Gastroesophageal sphincter (tissue), 4 donors: ENCODE data around the gene TRAM2. TPM values are rescaled to one million over a fixed set of nuclear protein-coding genes. Genes with fewer than 3 reads are reported as not detected.

Experiments
- ATAC-seq: fragments of 150-250 bp; one replicate; pipeline ENCODE4 v1.9.1; 2016; ENCODE audit warnings: mild to moderate bottlenecking, moderate library complexity
- H3K27ac ChIP-seq, 4 donors: fragments of 200-600 bp; sonication (generic) in 3 of 4; 1 replicate in 3 of 4; 2 replicates in 1 of 4; pipeline ENCODE4 v1.5.1; 2016 to 2019
- H3K27me3 ChIP-seq: fragments of 200-600 bp; sonication (generic); one replicate; pipeline ENCODE4 v1.5.1; 2019
- H3K36me3 ChIP-seq, 2 donors: fragments of 200-600 bp; sonication (generic); one replicate each; pipeline ENCODE4 v1.5.1; 2019; ENCODE audit warnings: control low read depth in 1 of 2
- H3K4me1 ChIP-seq, 3 donors: fragments of 200-600 bp; sonication (generic); 1 replicate in 2 of 3; 2 replicates in 1 of 3; pipeline ENCODE4 v1.5.1; 2016 to 2019; ENCODE audit warnings: control low read depth in 2 of 3
- H3K4me3 ChIP-seq, 2 donors: fragments of 200-600 bp; sonication (generic); one replicate each; pipeline ENCODE4 v1.5.1; 2019; ENCODE audit warnings: mild to moderate bottlenecking in 1 of 2, moderate library complexity in 1 of 2
- H3K9me3 ChIP-seq, 3 donors: fragments of 200-600 bp; sonication (generic); one replicate each; pipeline ENCODE4 v1.5.1; 2017 to 2019; ENCODE audit warnings: control low read depth in 2 of 3
- CTCF ChIP-seq, 4 experiments: fragments of 200-600 bp in 2 of 4; fragments of 450-650 bp in 2 of 4; sonication (generic) in 1 of 4; IDR thresholded peaks; one replicate each; pipeline ENCODE4 v1.5.1; 2017 to 2019; ENCODE audit warnings: antibody characterized with exemption in 4 of 4, mild to moderate bottlenecking in 2 of 4, moderate library complexity in 2 of 4
- EP300 ChIP-seq: sonication (generic); formaldehyde crosslinking; IDR thresholded peaks from one replicate; pipeline ENCODE4 v1.6.1; 2017; ENCODE audit warnings: antibody characterized with exemption, mild to moderate bottlenecking
- POLR2A ChIP-seq, 2 donors: fragments of 450-650 bp; IDR thresholded peaks; one replicate each; pipeline ENCODE4 v1.6.1; 2017; ENCODE audit warnings: antibody characterized with exemption in 2 of 2, mild to moderate bottlenecking in 2 of 2, moderate library complexity in 1 of 2
- POLR2AphosphoS5 ChIP-seq: sonication (generic); formaldehyde crosslinking; IDR thresholded peaks from one replicate; pipeline ENCODE4 v1.6.1; 2017; ENCODE audit warnings: antibody characterized with exemption
- WGBS, 2 donors: methylation state at CpG; one replicate each; pipeline ENCODE4 v1.1.5; 2018; ENCODE audit warnings: low coverage in 1 of 2; 5-methylcytosine and 5-hydroxymethylcytosine counted together
- total RNA-seq, 4 donors: library from RNA; depleted of rRNA; stranded (reverse); fragments of >200 nt; gene quantifications; one replicate each; pipeline ENCODE4 v1.1.0, GENCODE V29; 2016

The TRAM2 gene
- total RNA-seq, 4 donors from 2014 or later: 16.7 to 34.2 (median 25.0) TPM

GRCh38 chr6:52457096-52457495 lies 119.8 kb downstream of the TRAM2 start:
- H3K4me3 ChIP-seq: no peak overlapping the region
- H3K27ac ChIP-seq: no peak overlapping the region
- TF ChIP-seq POLR2A (IDR thresholded peaks at IDR 0.05): no peak
- TF ChIP-seq CTCF (IDR thresholded peaks at IDR 0.05): no peak
- TF ChIP-seq POLR2AphosphoS5: no peak
- no peak for TF ChIP-seq EP300
- no peaks in the 10 kb centered on the region for H3K4me1 ChIP-seq
- H3K9me3 ChIP-seq: no peaks in the 10 kb centered on the region
- H3K36me3 ChIP-seq: peaks cover 0 to 26% of the 10 kb centered on the region in 2 donors
- ATAC-seq: no peak
- H3K27me3 ChIP-seq: no peaks in the 10 kb centered on the region
- 92% methylated on average over 2 of the region's 2 CpGs for WGBS, 2 donors

- WGBS, 2 donors: 40% methylated on average over 2 of the region's 2 CpGs; no CpG with 5 or more reads in 1 of the 2 donors
- ATAC-seq: no peak
Measured at GRCh38 chr6:52454556-52454955, 122.3 kb downstream of the TRAM2 start.

More at GRCh38 chr6:52454556-52454955, 122.3 kb downstream of the TRAM2 start:
- Histone ChIP-seq H3K9me3 (peaks cover 0 to 10% (median 0%) of the 10 kb centered on the region in 3 donors), H3K27me3 (no peaks in the 10 kb centered on the region), H3K36me3 (peaks cover 0 to 34% of the 10 kb centered on the region in 2 donors), H3K4me3 (no peak overlapping the region), H3K4me1 (no peaks in the 10 kb centered on the region), H3K27ac (no peak overlapping the region)
- TF ChIP-seq POLR2A (IDR thresholded peaks at IDR 0.05) (no peak), POLR2AphosphoS5 (no peak), CTCF (IDR thresholded peaks at IDR 0.05) (no peak), EP300 (no peak)

Other genes with a start within 250 kb of the TRAM2 start
- 10 to 100 TPM in 3 of 4 donors, 1 to 10 TPM in 1; 8.6 to 21.1 (median 14.2) TPM for gene PAQR8, start 214.9 kb downstream of the TRAM2 start, total RNA-seq
- gene EFHC1, start 156.7 kb downstream of the TRAM2 start, total RNA-seq: 10 to 100 TPM in 3 of 4 donors, 1 to 10 TPM in 1; 5.1 to 27.4 (median 12.9) TPM
- gene TMEM14A, start 94.1 kb upstream of the TRAM2 start, total RNA-seq: 10 to 100 TPM; 23.1 to 32.4 (median 26.9) TPM
- 1 to 10 TPM in 1 of 4 donors, not detected in 3; 1.4 TPM for gene GSTA2, start 186.4 kb upstream of the TRAM2 start, total RNA-seq
- gene GSTA1, start 226.8 kb upstream of the TRAM2 start, total RNA-seq: not detected